A549 (cell line): ENCODE data around the gene CRYGB. TPM values are rescaled to one million over a fixed set of nuclear protein-coding genes. Genes with fewer than 3 reads are reported as not detected.

Source experiments
- ATAC-seq, 2 experiments: fragments of 200-7000 bp in 1 of 2; fragments of >200 bp in 1 of 2; cut with Nextera tagmentation in 1 of 2; cut with Tn5 transposase in 1 of 2; 3 replicates each; pipeline versions ENCODE4 v1.8.0 to v1.9.1; 2018 to 2020; ENCODE audit warnings: mild to moderate bottlenecking in 1 of 2, moderate library complexity in 1 of 2
- CTCF ChIA-PET: fragments of 300-600 bp; sonication (Branson Sonifier 250); formaldehyde crosslinking; extraction: SDS; loops from one replicate; lab custom pipeline; 2021; ENCODE audit warnings: antibody characterized with exemption, inconsistent platforms; lab: Yijun Ruan, JAX
- POLR2A ChIA-PET: fragments of 350-600 bp; formaldehyde crosslinking; extraction: SDS; loops from one replicate; lab custom pipeline; 2021; ENCODE audit warnings: antibody characterized with exemption, inconsistent platforms; lab: Yijun Ruan, JAX
- DNase-seq, 2 experiments: peaks; one replicate each; pipeline versions ENCODE4 v3.0.0 to v3.0.0-alpha.2; 2011 to 2016; ENCODE audit warnings: low read depth in 1 of 2, low spot score in 1 of 2
- FAIRE-seq: peaks from 2 replicates; lab custom pipeline; 2011; peaks lifted over from hg19 to GRCh38; lab: Jason Lieb, UNC
- H3K27ac ChIP-seq, 2 experiments: fragments of >200 bp; sonication (Bioruptor Twin); formaldehyde crosslinking; 3 replicates each; pipeline ENCODE4 v1.5.1; 2016 to 2017
- H3K4me1 ChIP-seq: fragments of >200 bp; sonication (Bioruptor Twin); formaldehyde crosslinking; 3 replicates; pipeline ENCODE4 v1.6.1; 2016
- H3K4me2 ChIP-seq: fragments of >200 bp; sonication (Bioruptor Twin); formaldehyde crosslinking; 3 replicates; pipeline ENCODE4 v1.6.1; 2016
- H3K4me3 ChIP-seq: fragments of >200 bp; sonication (Bioruptor Twin); formaldehyde crosslinking; 3 replicates; pipeline ENCODE4 v1.5.1; 2016
- H3K9me3 ChIP-seq: fragments of >200 bp; sonication (Bioruptor Twin); formaldehyde crosslinking; 3 replicates; pipeline ENCODE4 v1.6.1; 2016
- ATOH8 ChIP-seq: fragments of 250-450 bp; sonication (Bioruptor Pico); IDR thresholded peaks from 2 replicates; pipeline ENCODE4 v1.5.0; 2020; ENCODE audit warnings: low read depth, mild to moderate bottlenecking, moderate library complexity
- BHLHE40 ChIP-seq: IDR thresholded peaks from 2 replicates; pipeline ENCODE4 v1.6.1; 2012; ENCODE audit warnings: low read depth, low read length, inconsistent platforms
- CBX8 ChIP-seq: fragments of 200-600 bp; sonication (generic); IDR thresholded peaks from 2 replicates; pipeline ENCODE4 v1.6.1; 2016
- FOSL2 ChIP-seq, 2 experiments: fragments of 450-650 bp in 1 of 2; fragments of >200 bp in 1 of 2; sonication (Bioruptor Twin) in 1 of 2; formaldehyde crosslinking; IDR thresholded peaks; 2 replicates each; pipeline versions ENCODE4 v1.5.0 to v1.6.1; 2016 to 2020; ENCODE audit warnings: mild to moderate bottlenecking in 1 of 2, moderate library complexity in 1 of 2
- HEYL ChIP-seq: fragments of 250-450 bp; sonication (Bioruptor Pico); IDR thresholded peaks from 2 replicates; pipeline ENCODE4 v1.8.0; 2021; ENCODE audit warnings: mild to moderate bottlenecking, moderate library complexity
- HMGXB4 ChIP-seq: fragments of 250-450 bp; sonication (Bioruptor Pico); IDR thresholded peaks from 2 replicates; pipeline ENCODE4 v1.5.0; 2021; ENCODE audit warnings: mild to moderate bottlenecking, moderate library complexity, borderline replicate concordance
- HOXB5 ChIP-seq: fragments of 250-450 bp; sonication (Bioruptor Pico); IDR thresholded peaks from 2 replicates; pipeline ENCODE4 v1.5.0; 2020; ENCODE audit warnings: mild to moderate bottlenecking, moderate library complexity
- JUN ChIP-seq, 2 experiments: fragments of >200 bp; sonication (Bioruptor Twin); formaldehyde crosslinking; IDR thresholded peaks; 2 replicates in 1 of 2; 3 replicates in 1 of 2; pipeline ENCODE4 v1.6.1; 2016 to 2017
- KDM5A ChIP-seq: fragments of 200-600 bp; sonication (generic); IDR thresholded peaks from 2 replicates; pipeline ENCODE4 v1.6.1; 2016; ENCODE audit warnings: antibody characterized with exemption, mild to moderate bottlenecking
- MAFK ChIP-seq: fragments of 450-650 bp; IDR thresholded peaks from 2 replicates; pipeline ENCODE4 v1.6.1; 2014; ENCODE audit not compliant: partially characterized antibody
- MAZ ChIP-seq: fragments of 150-350 bp; IDR thresholded peaks from 2 replicates; pipeline ENCODE4 v1.6.1; 2014; ENCODE audit warnings: antibody characterized with exemption, low read depth, low read length, borderline replicate concordance
- PHF8 ChIP-seq: fragments of 200-600 bp; sonication (generic); IDR thresholded peaks from 2 replicates; pipeline ENCODE4 v1.6.1; 2016; ENCODE audit warnings: low read depth, mild to moderate bottlenecking, antibody characterized with exemption, moderate library complexity, borderline replicate concordance
- POLR2A ChIP-seq: IDR thresholded peaks from 2 replicates; pipeline ENCODE4 v1.6.1; 2012; ENCODE audit warnings: mild to moderate bottlenecking, low read length
- POLR2AphosphoS2 ChIP-seq: conservative IDR thresholded peaks from 2 replicates; pipeline ENCODE4 v1.6.1; 2012; ENCODE audit warnings: low read length, improper control_type of control experiment, inconsistent platforms
- RARB ChIP-seq: fragments of 250-450 bp; sonication (Bioruptor Pico); IDR thresholded peaks from 2 replicates; pipeline ENCODE4 v1.8.0; 2021; ENCODE audit warnings: mild to moderate bottlenecking, moderate library complexity
- RNF2 ChIP-seq: fragments of 200-600 bp; sonication (generic); IDR thresholded peaks from 2 replicates; pipeline ENCODE4 v1.6.1; 2016; ENCODE audit warnings: low read depth, mild to moderate bottlenecking, antibody characterized with exemption, moderate library complexity, borderline replicate concordance
- SMC3 ChIP-seq: fragments of >200 bp; sonication (Bioruptor Twin); formaldehyde crosslinking; IDR thresholded peaks from 3 replicates; pipeline ENCODE4 v1.6.1; 2018; ENCODE audit warnings: inconsistent platforms
- WGBS: methylation state at CpG from one replicate; pipeline ENCODE4 v1.1.6; 2017; ENCODE audit errors: missing lambda C conversion rate; 5-methylcytosine and 5-hydroxymethylcytosine counted together
- polyA plus RNA-seq, 4 experiments: library from polyadenylated mRNA; depleted of rRNA in 3 of 4; stranded (reverse); fragments of >200 nt; fragmentation: RNase III in 1 of 4; extraction: RNeasy Plus Mini Kit Qiagen cat#74134 plus additional on column Dnase treatment in 1 of 4; gene quantifications; 2 replicates in 3 of 4; 3 replicates in 1 of 4; pipeline ENCODE4 v1.2.3, GENCODE V29; 2011 to 2017
- TF ChIP-seq, protein P1 (sequence below): fragments of 150-350 bp; IDR thresholded peaks from 2 replicates; pipeline ENCODE4 v1.6.1; 2014; ENCODE audit warnings: low read depth, mild to moderate bottlenecking, low read length

CRYGB gene
- polyA plus RNA-seq, 2 of the 4 experiments (the other 2 are of a cell fraction), result not detected

GRCh38 chr2:208174144-208174543 is 28.2 kb upstream of the CRYGB start:
- ChIA-PET POLR2A (no interaction called here), CTCF (interaction anchor here (0.9 to 4.9 kb wide), 13 partner anchors 9 to 127 kb away, joined by 3 to 64 read pairs (median 6); partner anchors contain the start of genes CRYGA, CRYGD and IDH1)
- TF ChIP-seq ATOH8 (no peak), MAFK (peak; percentile 16)
- no peak for DNase-seq
- no peak for ATAC-seq
- Histone ChIP-seq H3K27ac (no peak overlapping the region), H3K4me3 (no peak overlapping the region), H3K9me3 (no peaks in the 10 kb centered on the region), H3K4me2 (no peak overlapping the region), H3K4me1 (0 out of 3 replicates have a peak, but pooled peaks cover 3% of the 10 kb centered on the region)
- 77% methylated on average over 9 of the region's 9 CpGs for WGBS
- no peak for FAIRE-seq

GRCh38 chr2:208172125-208172524 is 26.2 kb upstream of the CRYGB start:
- ATAC-seq, result no peak
- TF ChIP-seq PHF8 (no peak), RARB (CRISPR knock-in tag) (no peak), BHLHE40 (no peak), HOXB5 (no peak), MAZ (no peak), CBX8 (no peak), HEYL (CRISPR knock-in tag) (no peak), JUN (IDR thresholded peaks at IDR 0.05) (no peak), KDM5A (no peak), POLR2AphosphoS2 (no peak), POLR2A (no peak), HMGXB4 (CRISPR knock-in tag) (no peak), SMC3 (no peak)
- TF ChIP-seq, protein P1, sequence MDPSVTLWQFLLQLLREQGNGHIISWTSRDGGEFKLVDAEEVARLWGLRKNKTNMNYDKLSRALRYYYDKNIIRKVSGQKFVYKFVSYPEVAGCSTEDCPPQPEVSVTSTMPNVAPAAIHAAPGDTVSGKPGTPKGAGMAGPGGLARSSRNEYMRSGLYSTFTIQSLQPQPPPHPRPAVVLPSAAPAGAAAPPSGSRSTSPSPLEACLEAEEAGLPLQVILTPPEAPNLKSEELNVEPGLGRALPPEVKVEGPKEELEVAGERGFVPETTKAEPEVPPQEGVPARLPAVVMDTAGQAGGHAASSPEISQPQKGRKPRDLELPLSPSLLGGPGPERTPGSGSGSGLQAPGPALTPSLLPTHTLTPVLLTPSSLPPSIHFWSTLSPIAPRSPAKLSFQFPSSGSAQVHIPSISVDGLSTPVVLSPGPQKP, result no peak
- WGBS, result 80% methylated on average over 4 of the region's 4 CpGs
- H3K4me1 ChIP-seq, result 0 out of 3 replicates have a peak, but pooled peaks cover 3% of the 10 kb centered on the region
- H3K27ac ChIP-seq, result no peak overlapping the region
- CTCF ChIA-PET, result no interaction called here
- POLR2A ChIA-PET, result no interaction called here
- H3K9me3 ChIP-seq, result no peaks in the 10 kb centered on the region
- no peak overlapping the region for H3K4me2 ChIP-seq
- no peak for DNase-seq
- FAIRE-seq, result no peak
- H3K4me3 ChIP-seq, result no peak overlapping the region

DNA sequence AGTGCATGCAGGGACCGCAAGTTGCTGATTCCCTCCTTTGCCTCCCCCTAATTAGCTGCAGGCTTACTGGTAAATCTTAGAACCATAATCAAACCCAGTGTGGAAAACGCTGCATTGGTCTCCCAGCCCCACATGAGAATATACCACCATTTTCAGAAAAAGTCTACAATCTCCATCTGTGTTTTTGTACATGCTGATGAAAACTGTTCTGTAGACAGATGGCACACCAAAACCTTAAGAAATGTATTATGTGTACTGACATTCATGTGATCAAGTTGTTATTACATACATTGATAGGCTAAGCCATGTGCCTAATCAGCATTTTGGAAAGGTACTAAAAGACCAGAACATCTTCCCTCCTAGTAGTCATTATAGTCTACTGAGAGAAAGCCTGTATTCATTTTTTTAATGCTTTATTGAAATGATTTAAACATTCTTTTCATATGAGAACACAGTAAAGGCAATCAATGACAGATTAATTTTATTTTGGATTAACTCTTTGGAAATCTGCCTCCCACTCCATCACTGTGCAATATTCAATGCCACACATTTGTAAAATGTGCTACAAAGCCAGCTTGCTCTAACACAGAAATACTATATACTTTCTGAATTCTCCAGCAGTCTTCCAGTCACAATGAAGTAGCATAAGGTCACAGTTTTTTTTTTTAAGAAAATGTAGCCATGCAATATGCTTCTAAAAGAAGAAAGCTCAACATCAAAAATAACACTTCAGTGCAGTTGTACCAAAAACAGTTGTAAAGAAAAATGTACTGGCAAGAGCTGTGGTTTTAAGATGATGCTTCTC is 19.2 kb upstream of the CRYGB start:
- ChIA-PET CTCF (interaction anchor here (0.8 to 2.1 kb wide), 2 partner anchors 10 to 63 kb away, joined by 3 to 11 read pairs; no protein-coding TSS in a partner anchor), POLR2A (no interaction called here)
- no peaks in the 10 kb centered on the region for H3K9me3 ChIP-seq
- 45% methylated on average over 2 of the region's 2 CpGs for WGBS
- DNase-seq (no peak), ATAC-seq (no peak; a peak in 1 of 6 replicates), FAIRE-seq (no peak)
- no peak overlapping the region for H3K27ac ChIP-seq
- H3K4me1 ChIP-seq, result no peaks in the 10 kb centered on the region
- H3K4me2 ChIP-seq, result no peak overlapping the region
- no peak overlapping the region for H3K4me3 ChIP-seq
- no peak for TF ChIP-seq KDM5A
- TF ChIP-seq RNF2, result no peak
- no peak for TF ChIP-seq FOSL2 (IDR thresholded peaks at IDR 0.05)
- no peak for TF ChIP-seq FOSL2 (CRISPR knock-in tag; IDR thresholded peaks at IDR 0.05)
- TF ChIP-seq MAFK, result peak; percentile 71
- TF ChIP-seq, all 56 proteins: peak for 1
